ENCODE measurements around the gene SCD5. TPM values are rescaled to one million over a fixed set of nuclear protein-coding genes. Genes with fewer than 3 reads are reported as not detected.

The SCD5 gene
- total and polyA plus RNA-seq, 4 donors = 180 to 506 (median 358) TPM

GRCh38 chr4:82756061-82756460 lies 42.5 kb downstream of the SCD5 start:
- WGBS (ENCODE audit: insufficient coverage) = 93% methylated on average over 2 of the region's 4 CpGs

GRCh38 chr4:82755650-82756049 lies 42.9 kb downstream of the SCD5 start:
- Histone ChIP-seq H3K36me3 (ENCODE audit: control insufficient read depth, insufficient read depth, low read length) (peaks cover 3% of the 10 kb centered on the region), H3K4me3 (ENCODE audit: low read depth, low read length) (no peak overlapping the region), H3K4me1 (ENCODE audit: control insufficient read depth, insufficient read depth, low read length) (peaks cover 60% of the 10 kb centered on the region), H3K27me3 (ENCODE audit: control insufficient read depth, insufficient read depth, low read length) (no peaks in the 10 kb centered on the region), H3K9me3 (ENCODE audit: control insufficient read depth, insufficient read depth, low read length) (no peaks in the 10 kb centered on the region), H3K27ac (ENCODE audit: low read depth, low read length) (no peak overlapping the region)
- 100% methylated on average over 1 of the region's 2 CpGs for WGBS (ENCODE audit: insufficient coverage)
- DNase-seq (ENCODE audit: low read depth in 4 of 6, low spot score in 6 of 6) = peak in 1 of 6 donors; percentile 62

More at GRCh38 chr4:82756061-82756460, 42.5 kb downstream of the SCD5 start:
- Histone ChIP-seq H3K27ac (ENCODE audit: low read depth, low read length) (no peak overlapping the region), H3K27me3 (ENCODE audit: control insufficient read depth, insufficient read depth, low read length) (no peaks in the 10 kb centered on the region), H3K9me3 (ENCODE audit: control insufficient read depth, insufficient read depth, low read length) (no peaks in the 10 kb centered on the region), H3K36me3 (ENCODE audit: control insufficient read depth, insufficient read depth, low read length) (peaks cover 3% of the 10 kb centered on the region), H3K4me1 (ENCODE audit: control insufficient read depth, insufficient read depth, low read length) (peaks cover 59% of the 10 kb centered on the region), H3K4me3 (ENCODE audit: low read depth, low read length) (no peak overlapping the region)
- no peak for DNase-seq (ENCODE audit: low read depth in 4 of 6, low spot score in 6 of 6)

GRCh38 chr4:82754513-82755165 lies 44.0 kb downstream of the SCD5 start:
- H3K4me1 ChIP-seq (ENCODE audit: control insufficient read depth, insufficient read depth, low read length) = peaks cover 64% of the 10 kb centered on the region
- H3K36me3 ChIP-seq (ENCODE audit: control insufficient read depth, insufficient read depth, low read length) = peaks cover 3% of the 10 kb centered on the region
- no peaks in the 10 kb centered on the region for H3K27me3 ChIP-seq (ENCODE audit: control insufficient read depth, insufficient read depth, low read length)
- H3K27ac ChIP-seq (ENCODE audit: low read depth, low read length) = peak overlapping the region; percentile 70
- H3K4me3 ChIP-seq (ENCODE audit: low read depth, low read length) = no peak overlapping the region
- H3K9me3 ChIP-seq (ENCODE audit: control insufficient read depth, insufficient read depth, low read length) = no peaks in the 10 kb centered on the region
- peak in 2 of 6 donors; percentile 55 to 70 for DNase-seq (ENCODE audit: low read depth in 4 of 6, low spot score in 6 of 6)
- 88% methylated on average over 1 of the region's 6 CpGs for WGBS (ENCODE audit: insufficient coverage)

- WGBS (ENCODE audit: insufficient coverage) = 6% methylated on average over 6 of the region's 8 CpGs
- no peaks in the 10 kb centered on the region for H3K27me3 ChIP-seq (ENCODE audit: control insufficient read depth, insufficient read depth, low read length)
- no peak overlapping the region for H3K4me3 ChIP-seq (ENCODE audit: low read depth, low read length)
- peaks cover 57% of the 10 kb centered on the region for H3K4me1 ChIP-seq (ENCODE audit: control insufficient read depth, insufficient read depth, low read length)
- peaks cover 2% of the 10 kb centered on the region for H3K36me3 ChIP-seq (ENCODE audit: control insufficient read depth, insufficient read depth, low read length)
- peak overlapping the region; percentile 70 for H3K27ac ChIP-seq (ENCODE audit: low read depth, low read length)
- DNase-seq (ENCODE audit: low read depth in 4 of 6, low spot score in 6 of 6) = peak in 2 of 6 donors; percentile 62 to 88
- no peaks in the 10 kb centered on the region for H3K9me3 ChIP-seq (ENCODE audit: control insufficient read depth, insufficient read depth, low read length)
Measured at GRCh38 chr4:82753725-82754410, 44.7 kb downstream of the SCD5 start.

GRCh38 chr4:82753238-82753637 lies 45.4 kb downstream of the SCD5 start:
- Histone ChIP-seq H3K36me3 (ENCODE audit: control insufficient read depth, insufficient read depth, low read length) (no peaks in the 10 kb centered on the region), H3K4me3 (ENCODE audit: low read depth, low read length) (no peak overlapping the region), H3K9me3 (ENCODE audit: control insufficient read depth, insufficient read depth, low read length) (no peaks in the 10 kb centered on the region), H3K27ac (ENCODE audit: low read depth, low read length) (peak overlapping the region; percentile 70), H3K4me1 (ENCODE audit: control insufficient read depth, insufficient read depth, low read length) (peaks cover 53% of the 10 kb centered on the region), H3K27me3 (ENCODE audit: control insufficient read depth, insufficient read depth, low read length) (no peaks in the 10 kb centered on the region)
- no peak for DNase-seq (ENCODE audit: low read depth in 4 of 6, low spot score in 6 of 6)
- 73% methylated on average over 2 of the region's 4 CpGs for WGBS (ENCODE audit: insufficient coverage)

- Histone ChIP-seq H3K36me3 (ENCODE audit: control insufficient read depth, insufficient read depth, low read length) (no peaks in the 10 kb centered on the region), H3K27ac (ENCODE audit: low read depth, low read length) (peak overlapping the region; percentile 61), H3K4me3 (ENCODE audit: low read depth, low read length) (no peak overlapping the region), H3K27me3 (ENCODE audit: control insufficient read depth, insufficient read depth, low read length) (no peaks in the 10 kb centered on the region), H3K9me3 (ENCODE audit: control insufficient read depth, insufficient read depth, low read length) (no peaks in the 10 kb centered on the region), H3K4me1 (ENCODE audit: control insufficient read depth, insufficient read depth, low read length) (peaks cover 39% of the 10 kb centered on the region)
- no peak for DNase-seq (ENCODE audit: low read depth in 4 of 6, low spot score in 6 of 6)
- 88% methylated on average over 1 of the region's 6 CpGs for WGBS (ENCODE audit: insufficient coverage)
Measured at GRCh38 chr4:82748810-82749470, 49.7 kb downstream of the SCD5 start.

- peak in 2 of 6 donors; percentile 67 to 77 for DNase-seq (ENCODE audit: low read depth in 4 of 6, low spot score in 6 of 6)
- Histone ChIP-seq H3K36me3 (ENCODE audit: control insufficient read depth, insufficient read depth, low read length) (no peaks in the 10 kb centered on the region), H3K9me3 (ENCODE audit: control insufficient read depth, insufficient read depth, low read length) (no peaks in the 10 kb centered on the region), H3K4me1 (ENCODE audit: control insufficient read depth, insufficient read depth, low read length) (peaks cover 29% of the 10 kb centered on the region), H3K4me3 (ENCODE audit: low read depth, low read length) (no peak overlapping the region), H3K27ac (ENCODE audit: low read depth, low read length) (peak overlapping the region; percentile 61), H3K27me3 (ENCODE audit: control insufficient read depth, insufficient read depth, low read length) (no peaks in the 10 kb centered on the region)
- WGBS (ENCODE audit: insufficient coverage) = 0% methylated on average over 2 of the region's 6 CpGs
Measured at GRCh38 chr4:82747686-82748575, 50.7 kb downstream of the SCD5 start.

GRCh38 chr4:82746705-82747574 lies 51.7 kb downstream of the SCD5 start:
- Histone ChIP-seq H3K36me3 (ENCODE audit: control insufficient read depth, insufficient read depth, low read length) (peaks cover 4% of the 10 kb centered on the region), H3K27me3 (ENCODE audit: control insufficient read depth, insufficient read depth, low read length) (no peaks in the 10 kb centered on the region), H3K9me3 (ENCODE audit: control insufficient read depth, insufficient read depth, low read length) (no peaks in the 10 kb centered on the region), H3K27ac (ENCODE audit: low read depth, low read length) (no peak overlapping the region), H3K4me3 (ENCODE audit: low read depth, low read length) (no peak overlapping the region), H3K4me1 (ENCODE audit: control insufficient read depth, insufficient read depth, low read length) (peaks cover 31% of the 10 kb centered on the region)
- no peak for DNase-seq (ENCODE audit: low read depth in 4 of 6, low spot score in 6 of 6)
- WGBS (ENCODE audit: insufficient coverage) = 92% methylated on average over 2 of the region's 13 CpGs
